Activated T-cell treated with anti-CD3 and anti-CD28 coated beads for 48 hours (primary cell): Measurements from ENCODE around the gene USP17L22.
"Not testable (repeated sequence)": the region's sequence is repeated elsewhere in the genome, so short reads cannot be mapped to it uniquely, and the experiment has no call there.

Source experiments
- DNase-seq: peaks from one replicate; pipeline ENCODE4 v3.0.0-alpha.2; 2020; ENCODE audit warnings: low read depth

The USP17L22 gene

GRCh38 chr4:9267319-9267718 is at the start of gene USP17L22:
Gene USP17L22 (plus strand): TSS chr4:9267619. CDS start chr4:9267619, 0 bp downstream.
- not testable (repeated sequence) for DNase-seq

GRCh38 chr4:9219852-9220251 is 47.6 kb upstream of the USP17L22 start, which contains the start of gene USP17L12:
Gene USP17L12 (plus strand): TSS chr4:9220152. CDS start chr4:9220152, 0 bp downstream.
- not testable (repeated sequence) for DNase-seq

GRCh38 chr4:9224596-9224995 is 42.8 kb upstream of the USP17L22 start, which contains the start of gene USP17L13:
Gene USP17L13 (plus strand): TSS chr4:9224896. CDS start chr4:9224896, 0 bp downstream.
- DNase-seq = not testable (repeated sequence)

GRCh38 chr4:9230249-9230648 is 37.2 kb upstream of the USP17L22 start:
- DNase-seq = not testable (repeated sequence)

- not testable (repeated sequence) for DNase-seq
These were observed 33.3 kb upstream of the USP17L22 start, which contains the start of gene USP17L15 for GRCh38 chr4:9234085-9234484. Gene USP17L15 (plus strand): TSS chr4:9234385. CDS start chr4:9234385, 0 bp downstream.

- not testable (repeated sequence) for DNase-seq
These were observed 29.0 kb upstream of the USP17L22 start for GRCh38 chr4:9238461-9238860.

GRCh38 chr4:9243579-9243978 is 23.8 kb upstream of the USP17L22 start, which contains the start of gene USP17L17:
Gene USP17L17 (plus strand): TSS chr4:9243879. CDS start chr4:9243879, 0 bp downstream.
- not testable (repeated sequence) for DNase-seq

GRCh38 chr4:9247953-9248680 is 19.3 kb upstream of the USP17L22 start, which contains the start of gene USP17L18:
Gene USP17L18 (plus strand): TSS chr4:9248630. CDS start chr4:9248630, 0 bp downstream.
- not testable (repeated sequence) for DNase-seq

GRCh38 chr4:9253078-9253477 is 14.3 kb upstream of the USP17L22 start, which contains the start of gene USP17L19:
Gene USP17L19 (plus strand): TSS chr4:9253378. CDS start chr4:9253378, 0 bp downstream.
- not testable (repeated sequence) for DNase-seq

- not testable (repeated sequence) for DNase-seq
These were observed 9.6 kb upstream of the USP17L22 start, which contains the start of gene USP17L20 for GRCh38 chr4:9257824-9258223. Gene USP17L20 (plus strand): TSS chr4:9258124. CDS start chr4:9258124, 0 bp downstream.

GRCh38 chr4:9262572-9262971 is 4.8 kb upstream of the USP17L22 start, which contains the start of gene USP17L21:
Gene USP17L21 (plus strand): TSS chr4:9262872. CDS start chr4:9262872, 0 bp downstream.
- not testable (repeated sequence) for DNase-seq

GRCh38 chr4:9271719-9272118 is 4.3 kb downstream of the USP17L22 start:
- DNase-seq = not testable (repeated sequence)
